NCI-H460 (cell line): Measurements from ENCODE around the gene FAM20C. TPM values are rescaled to one million over a fixed set of nuclear protein-coding genes. Genes with fewer than 3 reads are reported as not detected.
A peak's percentile ranks its signal among the peaks of the same experiment; 100 is the strongest.

Experiments used
- DNase-seq: peaks from one replicate; pipeline ENCODE4 v3.0.0-alpha.2; 2016; ENCODE audit warnings: low read depth; ENCODE audit errors: extremely low read depth
- total RNA-seq: library from RNA; depleted of rRNA; stranded (reverse); fragments of >200 nt; shearing (Covaris generic); gene quantifications from 2 replicates; pipeline ENCODE4 v1.2.3, GENCODE V29; 2014

The FAM20C gene
- total RNA-seq, 1 experiment from 2014 or later = 10.3 TPM

GRCh38 chr7:220151-220841 lies 27.9 kb downstream of the FAM20C start:
- no peak for DNase-seq

- no peak for DNase-seq
These were observed 29.8 kb downstream of the FAM20C start for GRCh38 chr7:221978-222715.

GRCh38 chr7:222716-223041 lies 30.3 kb downstream of the FAM20C start:
- DNase-seq = no peak

DNA sequence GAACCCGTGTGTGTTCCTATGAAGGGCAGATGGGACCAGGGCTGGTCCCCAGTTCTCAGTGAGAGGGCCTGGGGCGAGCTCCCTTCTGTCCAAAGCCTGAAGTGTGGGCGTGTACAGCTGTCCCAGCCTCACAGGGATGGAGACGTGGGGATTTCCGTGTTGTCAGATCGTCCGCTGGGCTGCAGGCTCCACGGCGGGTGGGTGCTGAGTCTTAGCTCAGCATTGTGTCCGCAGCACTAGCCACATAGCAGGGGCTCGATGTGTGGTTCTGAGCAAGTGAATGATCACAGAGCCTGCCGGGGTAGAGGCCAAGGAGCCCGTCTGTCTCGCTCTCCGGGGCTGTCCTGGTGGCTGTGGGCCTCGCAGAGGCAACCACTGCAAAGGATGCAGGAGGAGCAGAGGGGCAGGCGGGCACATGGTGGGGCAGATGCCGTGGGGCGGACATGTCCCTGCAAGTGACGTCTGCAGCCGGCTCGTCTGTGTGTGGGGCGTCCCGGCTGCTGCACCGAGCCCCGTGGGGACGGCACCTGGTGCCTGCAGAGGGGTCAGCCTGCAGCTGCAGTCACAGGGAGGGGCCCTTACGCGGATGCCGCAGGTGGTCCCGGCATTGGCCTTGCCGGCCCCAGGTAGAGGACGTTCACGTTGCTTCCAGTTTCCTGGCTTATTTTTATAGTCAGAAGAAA lies 30.9 kb downstream of the FAM20C start:
- DNase-seq = no peak

DNA sequence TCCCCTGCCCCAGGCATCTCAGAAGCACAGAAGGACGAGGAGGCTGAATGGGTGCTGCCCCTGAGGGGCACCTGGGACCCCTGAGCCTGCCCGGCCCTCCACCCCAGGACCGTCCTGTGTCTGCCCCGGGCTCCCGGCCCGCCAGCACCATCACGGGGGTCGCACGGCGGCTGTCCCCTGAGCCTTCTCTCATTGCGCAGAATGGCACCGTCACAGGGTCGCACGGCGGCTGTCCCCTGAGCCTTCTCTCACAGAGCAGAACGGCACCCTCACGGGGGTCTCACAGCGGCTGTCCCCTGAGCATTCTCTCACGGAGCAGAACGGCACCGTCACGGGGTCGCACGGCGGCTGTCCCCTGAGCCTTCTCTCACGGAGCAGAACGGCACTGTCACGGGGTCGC lies 31.5 kb downstream of the FAM20C start:
- DNase-seq = no peak

DNA sequence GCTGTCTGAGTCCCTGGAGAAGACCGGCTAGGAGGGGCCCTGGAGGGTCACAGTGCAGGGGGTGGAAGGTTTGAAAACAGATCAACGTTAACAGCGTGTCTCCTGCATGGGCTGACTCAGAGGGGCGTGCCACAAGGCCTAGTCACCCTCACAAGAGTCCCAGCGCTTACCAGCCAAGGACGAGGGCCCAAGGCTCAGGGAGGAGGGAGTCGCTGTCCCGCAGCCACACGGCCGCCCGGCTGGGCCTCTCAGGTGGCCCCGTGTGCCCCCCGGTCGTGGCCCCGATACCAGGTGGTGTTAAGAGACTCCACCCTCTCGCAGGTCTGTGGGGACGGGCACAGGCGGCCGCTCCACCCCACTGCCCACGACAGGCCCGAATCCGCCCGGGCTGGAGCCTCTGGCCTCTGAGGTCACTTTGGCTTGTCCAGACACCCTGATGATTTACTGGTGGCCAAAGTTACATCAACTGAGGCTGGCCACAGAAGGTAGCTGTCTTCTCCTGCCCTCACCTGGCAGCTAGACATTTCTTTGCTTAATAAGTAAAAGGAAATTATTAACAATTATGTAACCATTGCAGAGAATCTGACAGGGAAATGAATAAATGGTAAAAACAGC lies 34.0 kb downstream of the FAM20C start:
- DNase-seq = no peak

GRCh38 chr7:227926-228325 lies 35.6 kb downstream of the FAM20C start:
- DNase-seq = no peak

- DNase-seq = no peak
These were observed 36.2 kb downstream of the FAM20C start for GRCh38 chr7:228610-229009.

DNA sequence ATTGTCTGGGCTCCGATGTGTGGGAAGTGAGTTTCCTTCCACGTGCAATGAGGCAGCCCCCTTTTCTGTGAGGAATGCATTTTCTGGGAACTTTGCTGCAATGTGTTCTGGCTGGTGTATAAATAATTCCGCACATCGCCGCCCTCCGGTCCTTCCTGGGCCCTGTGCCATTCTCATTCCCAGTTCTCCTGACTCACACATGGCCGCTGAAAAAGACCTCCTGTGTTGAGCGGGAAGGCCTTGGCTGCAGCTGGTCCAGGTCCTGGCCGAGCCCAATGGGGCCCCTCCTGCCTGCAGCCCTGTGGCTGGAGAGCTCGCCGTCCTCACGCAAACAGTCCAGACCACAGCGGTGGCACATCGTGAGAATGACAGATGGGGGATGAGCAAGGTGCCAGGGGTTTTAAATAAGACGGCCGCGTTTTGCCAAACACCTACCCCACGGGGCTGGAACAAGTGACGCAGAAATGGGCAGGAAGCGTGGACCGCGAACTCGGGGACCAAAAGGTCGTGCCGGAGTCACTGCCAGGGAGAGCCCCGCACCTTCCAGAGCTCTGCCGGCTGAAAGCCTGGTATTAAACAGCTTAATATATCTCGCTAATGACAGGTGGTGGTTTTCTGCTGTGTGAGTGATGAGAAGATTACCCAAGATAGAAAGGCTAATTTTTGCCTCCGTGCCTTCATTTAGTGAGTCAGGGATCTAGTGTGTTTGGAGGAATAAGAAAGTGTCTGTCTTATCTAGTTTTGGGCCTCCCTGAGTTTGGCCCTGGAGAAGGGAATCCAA lies 37.0 kb downstream of the FAM20C start:
- DNase-seq = no peak

- DNase-seq = no peak
These were observed 37.9 kb downstream of the FAM20C start for GRCh38 chr7:230274-230673.

- DNase-seq = no peak
These were observed 38.9 kb downstream of the FAM20C start for GRCh38 chr7:231030-231857.

DNA sequence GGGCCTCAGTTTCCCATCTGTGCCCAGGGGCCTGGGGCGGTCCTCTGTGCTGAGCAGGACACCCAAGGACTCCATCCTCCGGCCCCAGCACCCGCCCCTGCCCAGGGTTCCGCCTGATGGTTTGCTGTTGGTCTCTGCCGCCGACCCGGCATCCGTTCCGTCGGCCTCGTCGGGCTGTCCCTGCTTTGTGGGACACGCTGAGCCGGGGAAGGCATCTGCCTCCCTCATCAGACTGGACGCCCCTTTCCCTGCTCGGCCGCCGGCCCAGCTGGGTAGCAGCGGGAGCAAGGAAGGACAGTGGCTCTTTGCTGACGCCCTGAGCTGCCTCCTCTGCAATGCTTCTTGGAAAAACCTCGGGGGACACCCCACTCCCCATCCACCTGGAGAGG lies 39.5 kb downstream of the FAM20C start:
- DNase-seq = no peak

DNA sequence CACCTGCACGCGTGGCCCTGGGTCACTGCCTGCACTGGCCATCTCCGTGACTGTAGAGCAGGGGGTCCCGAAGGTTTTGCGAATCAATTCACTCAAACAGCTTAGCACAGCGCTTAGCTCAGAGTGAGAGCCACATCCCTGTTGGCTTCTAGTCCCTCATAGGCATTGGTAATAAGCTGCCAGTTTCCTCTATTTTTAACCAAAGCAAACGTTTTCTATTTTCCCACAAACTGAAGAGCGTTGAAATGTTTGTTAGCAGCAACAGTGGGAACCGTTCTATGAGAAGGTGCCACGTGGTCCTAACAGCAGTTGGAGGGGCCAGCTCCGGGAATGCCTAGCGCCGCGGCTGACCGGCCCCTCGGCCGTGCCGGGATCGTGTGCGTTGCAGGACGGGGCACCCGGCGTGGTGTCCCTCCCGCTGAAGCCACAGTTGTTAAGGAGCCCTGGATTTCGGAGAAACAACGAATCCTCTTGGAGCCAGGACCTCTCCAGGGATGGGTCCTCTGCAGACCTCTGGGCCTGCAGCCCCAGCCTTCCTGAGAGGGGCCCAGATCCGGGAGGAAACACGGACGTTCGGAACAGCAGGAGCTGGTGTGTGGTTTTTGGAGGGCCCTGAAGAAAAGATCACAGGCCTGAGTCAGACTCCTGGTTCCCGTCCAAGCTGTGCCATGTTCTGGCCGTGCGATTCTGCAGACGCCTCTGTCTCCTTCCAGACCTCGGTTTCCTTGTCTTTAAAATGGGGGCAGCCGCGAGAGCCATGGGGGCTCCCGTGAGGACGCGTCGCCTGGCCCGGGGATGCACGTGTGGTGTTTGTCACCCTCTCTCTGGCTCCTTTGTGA lies 40.3 kb downstream of the FAM20C start:
- DNase-seq = no peak

DNA sequence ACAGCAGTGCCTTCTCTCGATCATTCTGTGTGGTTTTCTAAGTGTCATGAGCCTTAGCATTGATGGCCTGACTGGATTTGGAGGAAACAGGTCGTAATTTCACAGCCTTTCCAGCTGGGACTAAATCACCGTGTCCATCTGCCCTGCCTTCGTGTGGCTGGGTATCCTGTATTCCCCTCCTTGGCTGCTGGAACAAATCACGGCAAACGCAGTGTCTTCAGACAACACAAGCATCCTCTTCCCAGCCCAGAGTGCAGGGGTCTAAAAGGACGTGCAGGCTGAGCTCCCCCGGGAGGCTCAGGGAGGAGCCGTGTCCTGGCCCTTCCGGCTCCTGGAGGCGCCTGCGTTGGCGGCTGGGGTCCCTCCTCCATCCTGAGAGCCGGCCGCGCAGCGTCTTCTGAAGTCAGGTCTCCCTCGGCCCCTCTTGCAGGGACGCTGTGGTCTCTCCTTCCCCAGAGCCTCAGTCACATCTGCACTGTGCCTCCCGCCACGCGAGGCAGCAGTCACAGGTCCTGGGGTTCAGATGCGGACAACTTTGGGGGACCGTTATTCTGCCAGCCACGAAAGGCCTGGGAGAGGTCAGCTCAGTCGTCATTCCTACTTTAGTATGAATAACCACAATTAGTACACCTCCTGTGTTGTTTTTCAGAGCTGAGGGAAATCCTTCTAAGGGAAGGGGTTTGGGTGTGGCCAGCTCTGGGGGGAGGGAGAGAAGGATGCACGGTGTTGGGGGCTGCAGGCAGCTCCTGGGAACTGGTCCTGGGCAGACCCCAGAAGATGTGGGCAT lies 41.1 kb downstream of the FAM20C start:
- DNase-seq = no peak

DNA sequence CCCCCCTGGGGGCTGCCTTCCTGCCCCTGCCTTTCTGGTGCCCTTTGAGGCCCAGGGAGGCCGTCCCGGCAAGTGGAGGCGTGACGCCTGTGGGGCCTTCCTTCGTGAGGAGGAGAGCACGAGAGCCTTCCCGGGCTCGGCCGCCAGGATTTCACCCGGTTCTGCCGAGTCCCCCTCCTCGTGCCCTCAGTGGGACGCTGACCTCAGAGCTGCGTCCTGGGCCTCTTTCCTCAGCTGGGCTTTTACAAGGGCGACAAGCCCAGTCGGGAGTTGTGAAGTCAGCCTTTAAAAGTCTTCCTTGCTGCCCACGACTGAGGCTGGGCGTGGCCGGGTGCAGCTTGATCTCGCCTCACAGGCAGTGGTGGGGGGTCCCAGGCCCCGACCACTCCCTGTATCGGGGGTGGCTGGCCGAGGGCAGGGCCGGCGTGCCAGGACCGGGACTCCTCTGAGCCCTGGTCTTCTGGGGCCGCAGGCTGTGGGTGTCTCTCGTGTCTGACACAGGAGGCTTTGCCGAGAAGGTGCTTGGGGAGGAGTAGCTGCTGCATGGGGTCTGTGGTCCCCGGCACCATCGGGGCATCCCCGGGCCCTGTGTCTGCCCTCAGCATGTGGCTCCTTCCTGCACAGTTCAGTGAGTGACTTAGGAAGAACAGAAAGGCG lies 41.8 kb downstream of the FAM20C start:
- DNase-seq = no peak

DNA sequence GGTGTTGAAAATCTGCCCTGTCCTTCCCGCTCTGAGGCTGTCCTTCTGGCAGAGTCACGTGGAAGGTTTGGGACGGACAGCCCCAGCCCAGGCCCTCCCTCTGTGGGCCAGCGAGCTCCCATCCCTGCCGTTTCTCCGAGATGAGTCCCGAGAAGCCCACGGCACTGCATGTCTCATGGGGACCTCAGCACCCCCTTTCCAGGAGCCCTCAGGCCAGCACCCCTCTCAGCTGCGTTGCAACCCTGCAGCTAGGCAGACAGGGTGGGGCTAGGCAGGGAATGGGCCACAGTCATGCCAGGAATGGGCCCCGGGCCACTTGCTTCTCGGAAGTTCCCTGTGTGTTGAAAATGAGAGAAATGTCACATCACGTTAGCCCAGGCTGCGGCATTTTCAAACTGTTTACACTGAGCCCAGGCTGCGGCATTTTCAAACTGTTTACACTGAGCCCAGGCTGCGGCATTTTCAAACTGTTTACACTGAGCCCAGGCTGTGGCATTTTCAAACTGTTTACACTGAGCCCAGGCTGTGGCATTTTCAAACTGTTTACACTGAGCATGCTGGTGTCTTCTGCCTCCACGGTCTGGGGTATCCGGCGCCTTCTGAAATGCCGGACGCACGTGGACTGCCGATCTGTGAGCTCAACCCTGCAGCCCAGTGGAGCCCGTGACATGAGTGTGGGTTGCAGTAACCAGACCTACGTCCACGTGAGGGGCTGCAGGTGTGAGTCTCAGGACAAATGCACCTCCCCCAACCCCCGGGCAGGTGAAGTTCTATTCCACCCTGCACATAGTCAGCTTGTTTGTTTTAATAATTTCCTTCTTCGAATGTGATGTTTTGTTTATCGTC lies 42.6 kb downstream of the FAM20C start:
- peak; percentile 66 for DNase-seq
